ENCODE data around the gene DLX3.

Gene DLX3

DNA sequence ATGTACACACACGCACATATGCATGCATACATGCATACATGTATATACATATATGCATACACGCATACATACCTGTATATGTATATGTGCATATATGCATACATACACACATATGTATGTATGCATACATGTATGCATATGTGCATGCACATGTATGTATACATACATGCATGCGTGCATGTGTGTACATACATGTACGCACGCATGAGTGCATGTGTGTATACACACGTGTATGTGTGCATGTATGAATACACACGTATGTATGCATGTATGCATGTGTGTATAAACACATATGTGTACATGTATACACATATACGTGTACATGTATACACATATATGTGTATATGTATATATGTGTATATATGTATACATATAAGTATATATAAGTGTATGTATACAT is 28.5 kb upstream of the DLX3 start:
- no peak for DNase-seq (ENCODE audit: low read depth)

DNA sequence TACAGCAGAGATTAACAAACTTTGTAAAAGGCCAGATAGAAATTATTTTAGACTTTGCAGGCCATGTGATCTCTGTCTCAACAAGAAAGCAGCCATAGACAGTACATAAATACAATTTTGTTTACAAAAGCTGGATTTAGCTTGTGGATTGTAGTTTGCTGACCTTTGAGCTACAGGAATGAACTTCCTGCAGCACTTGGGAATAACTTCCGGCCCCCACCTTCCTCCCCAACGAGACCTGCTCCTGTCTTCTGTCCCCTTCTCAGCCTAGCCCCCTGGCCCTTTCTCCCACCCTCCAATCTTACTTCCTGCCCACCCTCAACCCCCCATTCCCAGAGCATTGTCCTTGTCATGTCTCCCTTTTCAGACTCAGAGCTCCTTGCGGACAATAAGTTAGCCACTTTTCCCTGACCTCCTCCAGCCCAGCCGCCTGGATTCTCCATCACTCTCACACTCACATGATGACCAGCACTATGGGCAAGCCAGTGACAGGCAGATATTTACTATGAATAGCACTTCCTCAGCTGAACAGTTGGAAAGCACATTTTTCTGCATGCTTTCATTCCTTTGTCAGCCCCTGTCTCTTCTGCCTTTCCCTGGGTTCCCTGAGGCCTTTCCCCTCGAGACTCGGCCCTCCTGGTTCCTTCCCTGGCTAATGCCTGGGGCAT is 27.6 kb upstream of the DLX3 start:
- no peak for DNase-seq (ENCODE audit: low read depth)

DNA sequence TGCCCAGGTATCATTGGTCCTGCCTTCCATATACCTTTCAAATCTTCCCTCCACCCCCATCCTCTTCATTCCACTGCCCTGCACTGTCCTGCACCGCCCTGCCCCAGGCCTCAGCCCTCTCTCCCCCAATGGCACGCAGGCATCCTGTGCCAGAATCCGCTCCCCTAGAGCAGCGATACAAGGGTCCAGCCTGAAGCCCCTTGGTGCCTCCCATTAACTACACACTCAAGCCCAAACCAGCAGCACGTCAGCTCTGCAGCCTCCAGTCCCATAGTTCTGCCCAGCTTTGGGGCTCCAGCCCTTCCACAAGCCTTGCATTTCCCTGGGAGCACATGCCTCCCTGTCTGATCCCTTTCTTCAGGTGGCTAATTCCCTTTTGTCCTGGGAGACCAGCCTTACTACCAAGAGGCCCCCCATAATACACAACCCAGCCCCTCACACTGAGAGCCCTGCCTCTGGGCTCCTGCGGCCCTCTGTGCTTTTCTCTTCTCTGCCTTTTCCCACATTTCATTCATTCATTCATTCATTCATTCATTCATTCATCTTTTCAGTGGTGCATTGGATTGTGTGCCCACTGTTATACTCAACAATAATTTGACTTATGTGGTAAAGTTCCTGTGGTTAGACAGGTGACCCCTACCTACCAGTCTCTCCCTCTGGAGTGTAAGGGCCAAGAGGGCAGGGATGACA is 26.8 kb upstream of the DLX3 start:
- no peak for DNase-seq (ENCODE audit: low read depth)

DNA sequence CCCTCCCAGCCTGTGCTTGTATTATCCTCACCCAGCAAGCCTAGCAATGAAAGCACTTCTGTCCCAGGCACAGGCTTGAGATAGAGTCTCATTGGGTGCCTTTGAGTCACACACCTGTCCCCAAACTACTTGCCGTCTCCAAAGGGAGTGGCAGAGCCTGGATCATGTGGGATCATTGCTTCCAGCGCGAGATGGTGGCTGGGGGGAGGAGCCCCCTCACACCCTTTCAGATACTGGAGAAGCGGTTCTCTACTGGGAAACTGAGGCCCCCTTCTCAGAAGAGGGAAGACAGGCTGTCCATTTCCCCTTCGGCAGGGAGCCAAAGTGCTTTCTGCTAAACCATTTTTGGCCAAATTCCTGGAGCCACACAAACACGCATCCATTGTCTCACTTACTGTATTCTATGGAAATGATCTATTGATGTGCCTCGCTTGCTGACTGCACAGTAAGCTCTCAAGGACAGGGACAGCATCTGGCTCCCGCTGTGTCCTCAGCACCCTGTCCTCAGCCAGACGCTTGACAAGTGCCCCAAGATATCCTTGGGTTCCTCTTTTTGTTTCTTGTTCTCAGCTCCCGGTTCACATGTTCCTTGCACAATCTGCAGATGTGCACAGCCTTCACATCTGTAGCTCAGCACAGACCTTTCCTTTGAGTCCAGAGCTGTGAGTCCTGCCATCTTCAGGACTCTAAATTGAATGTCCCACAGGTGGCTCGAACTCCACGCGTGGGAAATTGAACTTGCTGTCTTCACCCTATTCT is 26.0 kb upstream of the DLX3 start:
- no peak for DNase-seq (ENCODE audit: low read depth)

DNA sequence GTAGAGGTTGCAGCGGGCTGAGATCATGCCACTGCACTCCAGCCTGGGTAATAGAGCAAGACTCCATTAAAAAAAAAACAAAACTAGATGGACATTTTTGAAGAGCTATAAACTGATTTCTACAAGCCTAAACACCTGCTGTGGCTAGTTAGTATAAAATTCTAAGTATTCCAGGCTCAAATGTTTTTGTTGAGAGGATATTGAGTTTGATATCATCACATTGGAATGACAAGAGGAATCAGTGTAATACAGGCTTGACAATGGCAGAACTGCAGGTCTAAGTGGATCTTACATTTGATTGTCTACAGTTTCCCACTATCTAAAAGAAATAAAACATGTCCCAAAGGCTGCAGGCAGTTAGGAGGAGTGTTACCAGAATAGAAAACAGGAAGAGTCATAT is 23.9 kb upstream of the DLX3 start:
- no peak for DNase-seq (ENCODE audit: low read depth)

DNA sequence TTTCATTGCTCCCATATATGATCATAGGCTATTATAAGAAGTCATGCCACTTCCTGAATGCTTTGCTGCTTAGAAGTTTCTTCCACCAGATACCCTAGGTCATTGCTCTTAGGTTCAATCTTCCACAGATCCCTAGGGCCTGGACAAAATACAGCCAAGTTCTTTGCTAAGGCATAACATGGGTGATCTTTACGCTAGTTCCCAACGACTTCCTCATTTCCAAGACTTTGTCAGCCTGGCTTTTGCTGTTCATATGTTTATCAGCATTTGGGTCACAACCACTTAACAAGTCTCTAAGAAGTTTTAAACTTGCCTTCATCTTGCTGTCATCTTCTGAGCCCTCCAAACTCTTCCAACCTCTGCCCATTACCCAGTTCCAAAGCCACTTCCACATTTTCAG is 20.1 kb upstream of the DLX3 start:
- no peak for DNase-seq (ENCODE audit: low read depth)

DNA sequence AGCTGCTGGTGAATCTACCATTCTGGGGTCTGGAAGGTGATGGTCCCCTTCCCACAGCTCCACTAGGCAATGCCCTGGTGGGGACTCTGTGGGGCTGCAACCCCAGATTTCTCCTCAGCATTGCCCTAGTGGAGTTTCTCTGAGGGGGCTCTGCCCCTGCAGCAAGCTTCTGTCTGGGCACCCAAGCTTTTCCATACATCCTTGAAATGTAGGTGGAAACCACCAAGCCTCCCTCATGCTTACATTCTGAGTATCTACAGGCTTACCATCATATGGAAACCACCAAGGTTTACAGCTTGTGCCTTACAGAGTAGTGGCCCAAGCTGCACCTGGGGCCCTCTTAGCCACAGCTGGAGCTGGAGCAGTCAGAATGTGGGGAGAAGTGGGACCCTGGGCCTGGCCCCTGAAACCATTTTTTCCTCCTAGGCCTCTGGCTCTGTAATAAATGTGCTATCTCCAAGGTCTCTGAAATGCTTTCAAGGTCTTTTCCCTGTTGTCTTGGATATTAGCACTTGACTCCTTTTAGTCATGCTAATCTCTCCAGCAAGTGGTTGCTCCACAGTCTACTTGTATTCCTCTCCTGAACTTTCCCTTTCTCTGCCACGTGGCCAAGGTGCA is 19.6 kb upstream of the DLX3 start:
- no peak for DNase-seq (ENCODE audit: low read depth)

DNA sequence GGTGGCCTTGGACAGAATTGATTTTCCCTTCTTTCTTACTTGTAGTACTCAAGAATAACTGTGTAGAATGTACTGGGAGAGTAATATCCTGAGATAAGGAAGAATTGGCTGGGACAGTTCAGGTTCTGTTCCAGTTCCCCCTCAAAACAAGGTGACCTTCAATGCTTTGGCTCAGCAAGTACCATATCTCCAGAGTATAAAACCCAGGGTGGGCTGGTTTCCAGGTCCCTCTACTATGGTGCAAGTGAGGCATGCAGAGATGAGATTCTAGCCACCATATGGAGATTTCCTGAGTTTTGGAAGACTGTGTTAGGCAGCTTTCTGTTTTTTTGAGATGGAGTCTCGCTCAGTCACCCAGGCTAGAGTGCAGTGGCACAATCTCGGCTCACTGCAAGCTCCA is 18.1 kb upstream of the DLX3 start:
- no peak for DNase-seq (ENCODE audit: low read depth)

DNA sequence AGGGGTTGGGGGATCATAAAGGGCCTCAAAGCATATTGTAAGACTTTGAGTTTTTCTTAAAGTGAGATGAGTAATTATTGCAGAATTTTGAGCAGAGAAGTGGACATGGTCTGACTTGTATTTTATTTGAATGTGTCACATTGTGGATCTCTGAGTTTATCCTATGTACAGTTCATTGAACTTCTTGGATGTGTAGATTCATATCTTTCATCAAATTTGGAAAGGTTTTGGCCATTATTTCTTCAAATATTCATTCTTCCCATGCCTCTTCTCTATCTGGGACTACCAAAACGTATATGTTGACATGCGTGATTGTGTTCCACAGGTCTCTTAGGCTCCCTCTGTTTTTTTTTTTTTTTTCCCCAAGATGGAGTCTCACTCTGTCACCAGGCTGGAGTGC is 14.3 kb upstream of the DLX3 start:
- no peak for DNase-seq (ENCODE audit: low read depth)

DNA sequence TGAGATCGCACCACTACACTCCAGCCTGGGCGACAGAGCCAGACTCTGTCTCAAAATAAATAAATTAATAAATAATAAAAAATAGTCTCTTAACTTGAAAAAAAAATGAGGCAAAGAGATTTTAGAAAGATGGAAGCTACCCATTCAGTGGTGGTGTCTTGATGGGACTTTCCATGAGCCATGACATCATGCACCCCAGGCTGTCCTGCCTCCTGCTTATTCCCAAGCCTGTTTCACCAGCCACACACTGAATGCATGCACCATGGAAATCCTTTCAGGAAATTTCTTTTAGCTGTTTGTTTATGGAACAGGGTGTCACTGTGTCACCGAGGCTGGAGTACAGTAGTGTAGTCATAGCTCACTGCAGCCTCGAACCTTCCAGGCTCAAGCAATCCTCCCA is 8.9 kb upstream of the DLX3 start:
- DNase-seq (ENCODE audit: low read depth): no peak

DNA sequence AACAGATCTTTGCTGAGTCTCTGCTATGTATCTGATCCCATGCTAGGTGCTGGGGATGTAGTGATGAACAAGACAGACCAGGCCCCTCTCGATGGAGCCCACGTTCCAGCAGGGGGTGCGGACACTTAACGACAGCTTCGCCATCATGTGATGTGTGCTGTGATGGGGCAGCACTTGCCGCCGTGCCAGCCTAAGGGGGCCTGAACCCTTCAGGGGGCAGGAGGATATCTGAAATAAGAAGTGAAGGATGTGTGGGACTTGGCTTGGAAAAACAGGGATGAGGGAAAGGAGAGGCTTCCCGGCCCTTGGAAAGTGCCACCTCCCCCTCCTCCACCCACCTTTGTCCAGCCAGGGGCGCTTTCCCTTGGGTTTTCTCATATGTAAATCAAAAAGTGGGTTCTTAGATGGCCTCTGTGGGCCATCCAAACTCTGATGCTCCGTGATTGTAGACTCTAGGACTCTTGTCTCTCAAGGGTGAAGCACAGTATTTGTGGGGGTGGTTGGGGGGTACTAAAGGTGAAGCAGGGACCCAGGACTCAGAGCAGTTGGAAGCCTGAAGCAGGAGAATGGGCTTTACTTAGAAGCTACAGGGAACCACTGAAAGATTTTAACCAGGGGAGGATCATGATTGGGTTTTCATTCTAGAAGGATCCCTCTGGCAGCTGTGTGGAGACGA is 4.0 kb upstream of the DLX3 start:
- no peak for DNase-seq (ENCODE audit: low read depth)

DNA sequence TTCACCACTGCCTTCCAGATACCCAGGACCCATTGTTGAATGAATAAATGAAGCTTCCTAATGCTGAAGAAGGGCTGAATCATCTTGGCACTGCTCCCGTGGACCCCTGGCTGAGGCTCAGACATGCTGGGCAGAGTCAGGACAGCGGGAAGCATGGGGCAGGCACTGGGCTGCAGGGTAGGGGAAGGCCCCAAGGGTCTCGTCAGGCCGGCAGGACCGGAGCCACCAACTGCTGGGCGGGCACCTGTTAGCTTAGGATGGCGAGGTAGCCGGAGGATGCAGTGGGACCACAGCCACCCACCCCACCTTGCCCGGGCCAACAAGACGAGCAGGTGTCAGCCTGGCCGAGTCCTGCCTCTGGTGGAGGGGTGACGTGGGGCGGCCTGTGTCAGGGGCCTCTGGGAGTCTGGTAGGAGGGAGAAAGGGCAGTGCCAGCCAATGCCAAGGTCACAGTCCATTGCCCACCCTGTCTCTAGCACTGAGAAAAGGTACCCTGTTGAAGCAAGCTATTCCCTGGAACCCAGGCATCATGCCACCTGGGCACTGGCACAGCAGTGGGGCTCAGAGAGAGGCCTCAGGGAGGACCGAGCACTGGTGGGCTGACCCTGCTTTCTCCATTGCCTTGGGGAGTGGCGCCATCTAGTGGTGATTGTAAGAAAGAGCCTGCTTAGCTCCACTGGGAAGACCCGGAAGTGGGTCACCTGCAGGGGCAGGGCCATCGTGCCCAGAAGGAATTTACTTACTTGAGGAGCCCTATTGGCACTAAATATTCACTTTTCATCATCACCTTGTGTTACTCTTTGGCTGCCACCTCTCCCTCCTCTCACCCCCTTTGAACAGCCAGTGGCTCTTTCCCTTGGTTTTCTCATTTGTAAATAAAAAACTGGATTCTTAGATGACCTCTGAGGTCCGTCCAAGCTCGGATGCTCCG is 3.0 kb upstream of the DLX3 start:
- peak; percentile 76 for DNase-seq (ENCODE audit: low read depth)

DNA sequence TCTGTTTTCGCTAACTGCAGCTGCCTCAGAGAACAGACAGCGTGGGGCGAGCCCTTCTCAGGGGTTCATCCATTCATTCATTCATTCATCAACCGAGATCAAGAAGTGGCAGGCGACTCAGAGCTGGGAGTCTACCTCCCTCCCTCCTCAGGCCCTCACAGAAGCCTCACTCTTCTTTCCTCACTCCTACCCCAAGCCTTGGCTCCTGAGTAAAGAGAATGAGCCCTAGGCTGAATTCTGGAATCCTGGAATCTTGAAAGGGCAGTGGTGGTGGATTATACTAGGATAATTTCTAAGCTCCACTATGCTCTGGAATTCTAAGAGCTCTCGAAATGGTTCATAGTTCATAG is 2.3 kb upstream of the DLX3 start:
- no peak for DNase-seq (ENCODE audit: low read depth)

DNA sequence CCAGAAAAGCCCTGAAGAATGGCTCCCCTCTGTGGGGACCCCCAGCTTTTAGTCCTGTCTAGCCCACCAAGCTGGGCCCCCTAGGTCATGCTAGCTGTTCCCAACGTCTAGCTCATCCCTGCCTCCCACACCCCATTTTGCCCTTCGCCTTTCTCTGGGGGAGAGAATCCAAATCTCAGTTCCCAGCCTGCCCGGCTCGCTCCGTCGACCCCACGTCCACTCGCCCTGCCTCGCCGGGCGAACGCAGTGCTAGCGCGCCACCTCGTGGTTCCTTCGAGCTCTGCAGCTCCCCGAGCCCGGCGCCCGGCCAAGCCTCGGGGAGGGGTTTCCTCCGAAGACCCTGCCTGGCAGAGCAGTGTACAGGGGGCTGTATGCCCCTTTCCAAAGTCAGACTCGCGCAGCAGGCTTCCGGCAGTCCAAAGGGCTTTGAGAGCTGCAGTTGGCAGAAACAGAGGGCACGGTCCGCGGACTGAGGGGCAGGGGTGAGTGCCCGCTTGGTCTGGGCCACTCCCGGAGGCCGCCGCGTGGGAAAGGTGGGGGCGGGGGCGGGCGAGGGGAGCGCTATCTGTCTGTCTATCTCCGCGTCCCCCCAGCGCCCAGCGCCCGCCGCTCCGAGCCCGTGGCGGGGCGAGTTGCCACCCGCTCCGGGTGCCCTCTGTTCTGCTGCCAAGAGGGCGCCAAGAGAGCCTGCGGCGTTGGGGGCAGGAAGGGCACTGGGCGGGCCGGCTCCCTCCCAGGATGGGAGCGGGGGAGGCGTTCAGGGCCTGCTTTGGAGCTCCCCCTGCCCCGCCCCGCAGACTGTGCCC is 1.7 kb upstream of the DLX3 start:
- DNase-seq (ENCODE audit: low read depth): peak; percentile 61

DNA sequence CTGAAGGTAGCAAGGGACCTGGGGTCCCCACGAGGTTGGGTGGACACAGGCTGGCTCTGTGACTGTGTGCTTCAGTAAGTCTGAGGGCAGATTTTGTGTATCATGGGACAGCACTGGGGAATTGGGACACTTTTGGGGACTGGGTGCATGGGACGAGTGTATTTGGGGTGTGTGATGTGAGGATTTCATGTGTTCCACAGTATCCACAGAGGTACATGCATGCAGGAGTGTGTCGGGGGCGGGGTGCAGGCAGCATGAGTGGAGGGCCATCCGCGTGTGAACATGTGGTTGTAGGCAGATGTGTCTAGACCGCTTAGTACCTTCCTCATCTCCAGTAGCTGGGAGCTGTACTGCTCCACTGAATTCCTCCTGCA is 1.1 kb upstream of the DLX3 start:
- DNase-seq (ENCODE audit: low read depth): no peak

DNA sequence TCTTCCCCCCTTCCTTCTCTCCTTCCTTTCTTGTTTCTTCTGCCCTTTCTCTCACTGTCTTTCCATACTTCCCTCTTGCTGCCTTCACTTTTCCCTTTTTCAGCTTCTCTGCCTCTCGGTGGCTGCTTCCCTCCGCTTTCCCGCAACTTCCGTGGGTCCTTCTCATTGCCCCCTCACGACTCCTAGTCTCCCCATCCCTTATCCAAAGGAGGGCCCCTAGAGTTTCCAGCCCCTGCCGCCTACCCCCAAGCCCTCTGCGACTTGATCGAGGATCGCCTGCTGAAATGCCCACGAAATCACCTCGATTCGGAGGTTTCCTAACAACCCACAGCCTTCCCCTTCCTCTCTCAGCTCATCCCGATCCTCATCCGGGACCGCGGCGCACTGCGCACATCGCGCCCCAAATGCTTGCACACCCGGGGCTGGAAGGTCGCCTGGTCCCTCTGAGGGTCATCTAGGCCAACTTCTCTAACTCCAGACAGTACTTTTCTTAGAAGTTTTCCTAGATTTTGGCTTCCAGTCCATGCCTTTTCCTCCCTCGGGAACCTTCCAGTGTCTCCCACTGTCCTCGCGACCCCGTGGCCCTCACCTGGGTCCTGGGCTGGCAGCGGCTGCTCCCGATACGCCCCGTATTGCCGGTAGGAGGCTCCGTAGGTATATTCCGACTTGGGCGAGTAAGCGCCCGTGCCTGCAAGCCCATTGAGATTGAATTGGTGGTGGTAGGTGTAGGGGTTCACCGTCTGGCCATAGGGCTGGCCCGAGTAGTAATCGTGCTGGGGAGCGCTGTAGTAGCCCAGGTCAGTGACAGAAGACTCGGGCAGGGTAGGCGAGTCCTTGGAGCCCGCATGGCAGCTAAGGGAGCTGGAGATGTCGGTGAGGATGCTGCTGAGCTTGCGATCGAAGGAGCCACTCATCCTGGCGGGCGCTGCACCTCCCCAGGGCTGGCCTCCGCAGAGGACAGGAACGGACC is 654 bp downstream of the DLX3 start:
- no peak for DNase-seq (ENCODE audit: low read depth)

DNA sequence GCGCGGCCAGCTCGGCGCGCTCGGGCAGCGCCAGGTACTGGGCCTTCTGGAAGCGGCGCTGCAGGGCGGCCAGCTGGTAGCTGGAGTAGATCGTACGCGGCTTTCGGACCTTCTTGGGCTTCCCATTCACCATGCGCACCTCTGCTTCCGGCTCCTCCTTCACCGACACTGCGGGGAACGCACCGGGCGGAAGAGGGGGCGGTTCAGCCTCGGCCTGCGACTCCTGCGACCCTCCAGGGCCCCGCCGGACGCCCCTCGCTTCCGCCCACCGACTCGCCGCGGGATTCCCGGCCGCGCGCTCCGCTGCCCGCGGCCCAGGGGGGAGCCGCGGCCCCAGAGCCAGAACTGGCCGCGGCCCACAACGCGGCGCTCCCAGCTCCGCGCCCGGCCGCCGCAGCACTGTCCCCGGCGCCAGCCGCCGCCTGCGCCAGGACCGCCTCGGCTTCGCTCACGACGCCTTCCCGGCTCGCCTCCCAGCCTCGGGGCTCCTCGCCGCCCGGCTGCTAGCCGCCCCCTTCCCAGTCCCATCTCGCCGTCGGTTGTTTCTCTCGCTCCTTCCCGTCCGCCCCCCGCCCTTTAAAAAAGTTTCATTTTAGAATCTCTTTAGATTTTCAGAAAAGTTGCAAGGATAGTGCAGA is 1.5 kb downstream of the DLX3 start:
- DNase-seq (ENCODE audit: low read depth): no peak

DNA sequence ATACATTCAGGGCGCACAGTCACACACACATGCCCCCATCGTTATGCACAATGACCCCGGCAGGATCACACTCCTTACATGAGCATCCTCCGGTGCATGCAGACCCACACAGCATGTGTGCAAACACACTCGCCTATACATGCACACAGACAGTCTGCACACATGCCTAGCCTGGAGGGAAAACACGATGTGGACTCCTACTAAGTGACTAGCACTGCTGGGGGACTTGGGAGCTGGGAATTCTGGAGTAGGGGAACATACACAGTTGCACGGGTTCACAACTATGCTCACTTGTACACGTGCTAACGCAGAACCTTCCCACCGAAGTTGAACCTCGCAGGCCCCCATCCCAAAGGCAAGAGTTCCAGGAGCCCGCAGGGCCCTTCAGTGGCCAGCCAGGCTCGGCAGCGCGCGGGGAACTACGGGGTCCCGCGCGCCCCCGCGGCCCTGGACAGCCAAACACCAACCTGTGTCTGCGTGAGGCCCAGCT is 2.0 kb downstream of the DLX3 start:
- no peak for DNase-seq (ENCODE audit: low read depth)

All from activated T-cell treated with anti-CD3 and anti-CD28 coated beads for 48 hours (primary cell).